Sigmoid colon (tissue), 4 donors: ENCODE results near the gene ADISSP.

ENCODE experiments used
- EP300 ChIP-seq, 4 donors: sonication (generic); formaldehyde crosslinking; IDR thresholded peaks; one replicate each; pipeline ENCODE4 v1.6.1; 2017; ENCODE audit warnings: antibody characterized with exemption in 4 of 4
- TF ChIP-seq, protein P1 (sequence below), 4 experiments: fragments of 450-650 bp in 3 of 4; fragments of 200-600 bp in 1 of 4; IDR thresholded peaks; one replicate each; pipeline ENCODE4 v1.5.1; 2016 to 2019; ENCODE audit warnings: antibody characterized with exemption in 4 of 4, mild to moderate bottlenecking in 3 of 4, moderate library complexity in 2 of 4

DNA sequence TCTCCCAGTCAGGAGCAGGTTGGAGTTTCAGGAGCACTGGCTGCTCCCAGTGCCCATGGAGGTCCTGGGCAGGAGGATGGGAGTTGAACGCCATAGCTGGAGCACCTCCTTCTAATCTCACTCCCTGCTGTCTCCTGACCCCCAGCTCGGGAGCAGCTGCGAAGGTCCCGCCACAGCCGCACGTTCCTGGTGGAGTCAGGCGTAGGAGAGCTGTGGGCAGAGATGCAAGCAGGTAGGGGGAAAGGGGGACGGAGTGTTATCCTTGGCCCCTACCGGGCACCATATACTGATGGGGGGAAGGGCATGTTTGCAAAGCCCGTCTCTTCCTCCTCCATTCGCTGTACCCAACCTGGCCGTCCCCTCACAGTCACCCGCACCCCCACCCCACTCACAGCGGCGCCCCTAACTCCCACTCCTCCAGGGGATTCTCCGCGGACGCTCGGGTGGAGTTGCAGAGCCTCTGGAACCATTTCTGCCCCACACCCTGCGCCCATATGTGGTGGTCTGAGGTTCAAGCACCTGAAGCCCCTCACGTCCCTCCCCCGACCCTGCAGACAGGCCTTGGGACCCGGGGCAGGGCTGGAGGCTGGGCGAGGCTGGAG lies 18.4 kb downstream of the ADISSP start:
- TF ChIP-seq, protein P1, sequence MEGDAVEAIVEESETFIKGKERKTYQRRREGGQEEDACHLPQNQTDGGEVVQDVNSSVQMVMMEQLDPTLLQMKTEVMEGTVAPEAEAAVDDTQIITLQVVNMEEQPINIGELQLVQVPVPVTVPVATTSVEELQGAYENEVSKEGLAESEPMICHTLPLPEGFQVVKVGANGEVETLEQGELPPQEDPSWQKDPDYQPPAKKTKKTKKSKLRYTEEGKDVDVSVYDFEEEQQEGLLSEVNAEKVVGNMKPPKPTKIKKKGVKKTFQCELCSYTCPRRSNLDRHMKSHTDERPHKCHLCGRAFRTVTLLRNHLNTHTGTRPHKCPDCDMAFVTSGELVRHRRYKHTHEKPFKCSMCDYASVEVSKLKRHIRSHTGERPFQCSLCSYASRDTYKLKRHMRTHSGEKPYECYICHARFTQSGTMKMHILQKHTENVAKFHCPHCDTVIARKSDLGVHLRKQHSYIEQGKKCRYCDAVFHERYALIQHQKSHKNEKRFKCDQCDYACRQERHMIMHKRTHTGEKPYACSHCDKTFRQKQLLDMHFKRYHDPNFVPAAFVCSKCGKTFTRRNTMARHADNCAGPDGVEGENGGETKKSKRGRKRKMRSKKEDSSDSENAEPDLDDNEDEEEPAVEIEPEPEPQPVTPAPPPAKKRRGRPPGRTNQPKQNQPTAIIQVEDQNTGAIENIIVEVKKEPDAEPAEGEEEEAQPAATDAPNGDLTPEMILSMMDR (IDR thresholded peaks at IDR 0.05) = no peak
- no peak for TF ChIP-seq EP300 (IDR thresholded peaks at IDR 0.05)
